GM10248 (cell line): ENCODE results near the gene GSG1L.

Experiments used
- CTCF ChIA-PET: fragments of 300-600 bp; sonication (Branson Sonifier 250); formaldehyde crosslinking; extraction: SDS; loops from one replicate; lab custom pipeline; 2021; ENCODE audit warnings: antibody characterized with exemption; lab: Yijun Ruan, JAX
- POLR2A ChIA-PET: fragments of 350-650 bp; sonication (Branson Sonifier 250); formaldehyde crosslinking; extraction: SDS; loops from one replicate; lab custom pipeline; 2020; ENCODE audit warnings: antibody characterized with exemption; lab: Yijun Ruan, JAX
- DNase-seq: peaks from one replicate; pipeline ENCODE4 v3.0.0; 2012; ENCODE audit errors: extremely low spot score
- TF ChIP-seq, protein P1 (sequence below): IDR thresholded peaks from 2 replicates; pipeline ENCODE4 v1.5.1; 2012; ENCODE audit warnings: mild to moderate bottlenecking, low read depth; ENCODE audit errors: extremely low read depth, missing control alignments, control extremely low read depth

GSG1L gene

DNA sequence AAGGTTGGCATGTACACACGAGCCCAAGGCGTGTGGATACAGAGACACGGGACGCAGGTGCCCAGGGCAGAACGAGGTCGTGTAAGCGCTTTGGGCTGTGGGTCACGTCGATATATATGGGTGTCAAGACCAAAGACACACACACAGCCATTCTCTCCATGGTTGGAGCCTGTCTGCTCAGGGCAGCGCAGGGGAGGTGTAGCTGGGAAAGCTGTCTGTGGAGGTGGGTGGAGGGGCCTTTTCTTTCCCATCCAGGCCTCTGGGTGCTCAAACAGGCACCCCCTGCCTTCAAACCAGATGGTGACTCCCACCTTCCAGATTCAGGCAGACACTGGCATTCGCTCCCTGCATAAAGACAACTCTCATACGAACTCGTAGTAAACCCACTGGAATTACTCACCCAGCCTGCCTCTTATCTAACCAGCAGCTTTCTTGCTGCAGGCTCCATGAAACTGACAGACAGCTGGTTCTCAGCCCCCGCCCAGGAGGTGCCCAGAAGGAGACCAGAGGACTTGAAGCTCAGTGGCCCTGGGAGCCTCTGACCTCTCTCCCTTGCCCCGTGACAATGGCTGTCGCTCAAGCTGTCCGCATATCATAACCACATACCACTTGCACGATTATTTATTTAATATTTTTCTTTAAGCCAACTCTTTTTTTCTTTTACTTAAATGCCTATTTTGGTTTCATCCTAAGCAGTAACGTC, 276.4 kb downstream of the GSG1L start:
- no peak for DNase-seq
- TF ChIP-seq, protein P1, sequence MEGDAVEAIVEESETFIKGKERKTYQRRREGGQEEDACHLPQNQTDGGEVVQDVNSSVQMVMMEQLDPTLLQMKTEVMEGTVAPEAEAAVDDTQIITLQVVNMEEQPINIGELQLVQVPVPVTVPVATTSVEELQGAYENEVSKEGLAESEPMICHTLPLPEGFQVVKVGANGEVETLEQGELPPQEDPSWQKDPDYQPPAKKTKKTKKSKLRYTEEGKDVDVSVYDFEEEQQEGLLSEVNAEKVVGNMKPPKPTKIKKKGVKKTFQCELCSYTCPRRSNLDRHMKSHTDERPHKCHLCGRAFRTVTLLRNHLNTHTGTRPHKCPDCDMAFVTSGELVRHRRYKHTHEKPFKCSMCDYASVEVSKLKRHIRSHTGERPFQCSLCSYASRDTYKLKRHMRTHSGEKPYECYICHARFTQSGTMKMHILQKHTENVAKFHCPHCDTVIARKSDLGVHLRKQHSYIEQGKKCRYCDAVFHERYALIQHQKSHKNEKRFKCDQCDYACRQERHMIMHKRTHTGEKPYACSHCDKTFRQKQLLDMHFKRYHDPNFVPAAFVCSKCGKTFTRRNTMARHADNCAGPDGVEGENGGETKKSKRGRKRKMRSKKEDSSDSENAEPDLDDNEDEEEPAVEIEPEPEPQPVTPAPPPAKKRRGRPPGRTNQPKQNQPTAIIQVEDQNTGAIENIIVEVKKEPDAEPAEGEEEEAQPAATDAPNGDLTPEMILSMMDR: no peak
- CTCF ChIA-PET: no interaction called here
- POLR2A ChIA-PET: no interaction called here

DNA sequence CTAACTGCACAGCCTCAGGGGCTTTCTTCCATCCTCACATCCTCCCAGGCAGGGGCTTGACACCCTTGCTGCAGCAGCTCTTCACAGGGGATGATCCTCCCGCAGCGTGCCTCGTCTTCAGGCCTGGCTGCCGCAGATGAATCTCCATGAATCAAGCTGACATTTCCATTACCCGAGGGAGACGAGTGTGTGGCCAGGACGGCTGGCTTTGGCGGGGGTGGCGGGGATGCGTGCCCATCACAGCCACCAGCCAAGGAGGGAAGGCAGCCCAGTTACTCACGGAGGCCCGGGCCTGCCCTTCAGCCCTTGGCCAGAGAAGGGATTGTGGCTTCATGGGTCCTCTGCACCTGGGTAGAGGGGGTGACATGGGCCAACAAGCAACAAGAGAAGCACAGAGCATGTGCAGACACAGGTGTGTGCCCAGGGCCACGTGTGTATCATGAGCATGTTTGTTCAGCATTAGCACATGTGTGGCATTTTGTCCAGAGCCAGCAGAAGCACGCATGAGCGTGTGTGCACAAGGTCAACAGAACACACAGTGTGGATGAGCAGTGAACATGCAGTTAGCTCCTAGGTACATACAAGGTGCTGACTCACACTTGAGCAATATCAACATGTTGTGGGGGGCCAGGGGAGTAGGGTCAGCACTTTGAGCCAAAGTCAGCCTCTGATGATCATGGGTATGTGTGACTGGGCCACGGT, 277.1 kb downstream of the GSG1L start:
- CTCF ChIA-PET: no interaction called here

DNA sequence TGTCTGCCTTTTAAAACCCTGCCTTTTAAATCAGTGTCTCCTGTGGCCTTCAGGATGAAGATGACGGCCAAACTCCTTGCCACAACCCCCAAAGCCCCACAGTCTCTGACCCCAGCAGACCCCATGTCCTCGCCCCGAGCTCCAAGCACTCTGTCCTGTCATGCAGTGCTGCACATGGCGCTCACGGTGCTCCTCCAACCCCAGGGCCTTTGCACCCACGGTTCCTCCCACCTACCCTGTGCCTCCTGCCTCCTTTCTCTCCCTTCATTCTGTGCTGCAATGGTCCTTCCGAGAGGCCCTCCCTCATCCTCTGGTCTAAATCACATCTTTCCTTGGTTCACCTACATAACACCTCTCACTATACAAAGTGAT, 278.2 kb downstream of the GSG1L start:
- CTCF ChIA-PET: no interaction called here
- POLR2A ChIA-PET: no interaction called here
- TF ChIP-seq, protein P1: no peak
- DNase-seq: no peak

More for the DNA sequence above, 277.1 kb downstream of the GSG1L start:
- no peak for DNase-seq
- TF ChIP-seq, protein P1: no peak
- POLR2A ChIA-PET: no interaction called here

DNA sequence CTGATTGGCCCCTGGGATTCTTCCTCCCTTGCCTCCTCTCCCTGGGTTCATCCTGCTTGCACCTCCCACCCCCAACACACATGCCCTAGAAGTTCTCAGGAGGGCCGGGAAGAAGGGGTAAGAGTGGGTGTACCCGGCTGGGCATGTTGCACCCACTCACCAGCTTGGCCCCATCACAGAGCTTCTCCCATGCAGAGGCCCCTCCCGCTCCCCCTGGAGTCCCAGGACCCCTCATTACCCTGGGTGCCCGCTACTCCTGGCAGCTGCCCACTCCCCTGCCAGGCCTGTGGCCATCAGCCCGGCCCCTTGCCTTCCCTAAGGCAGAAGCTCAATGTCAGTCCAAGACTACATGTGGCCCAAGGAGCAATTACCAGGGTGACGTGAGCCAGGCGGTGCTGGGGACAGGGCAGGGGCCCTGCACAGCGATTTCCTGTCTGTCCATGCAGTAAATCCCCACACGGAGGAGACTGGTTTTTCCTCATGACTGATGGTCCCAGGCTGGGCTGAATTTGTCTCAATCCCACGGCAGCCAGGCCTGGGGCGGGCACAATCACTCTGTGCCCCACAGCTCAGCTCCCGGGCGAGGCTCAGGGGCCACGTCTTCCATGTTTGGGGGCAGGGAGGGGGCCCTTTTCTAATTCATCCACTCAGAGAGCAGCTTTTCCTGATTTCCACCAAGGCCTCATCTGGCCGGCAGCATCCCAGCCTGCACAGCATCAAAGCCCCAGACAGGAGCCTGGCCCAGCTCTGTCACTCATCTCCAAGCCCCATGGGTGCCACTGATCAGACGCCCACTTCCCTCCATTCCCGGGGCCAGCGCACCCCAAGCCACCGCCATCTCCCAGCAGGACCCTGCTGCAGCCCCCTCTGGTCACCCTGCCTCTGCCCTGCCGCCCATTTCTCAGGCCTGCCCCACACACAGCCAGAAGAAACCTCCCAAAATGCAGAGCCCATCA, 278.9 kb downstream of the GSG1L start:
- ChIA-PET POLR2A (no interaction called here), CTCF (no interaction called here)
- TF ChIP-seq, protein P1: no peak
- DNase-seq: no peak

DNA sequence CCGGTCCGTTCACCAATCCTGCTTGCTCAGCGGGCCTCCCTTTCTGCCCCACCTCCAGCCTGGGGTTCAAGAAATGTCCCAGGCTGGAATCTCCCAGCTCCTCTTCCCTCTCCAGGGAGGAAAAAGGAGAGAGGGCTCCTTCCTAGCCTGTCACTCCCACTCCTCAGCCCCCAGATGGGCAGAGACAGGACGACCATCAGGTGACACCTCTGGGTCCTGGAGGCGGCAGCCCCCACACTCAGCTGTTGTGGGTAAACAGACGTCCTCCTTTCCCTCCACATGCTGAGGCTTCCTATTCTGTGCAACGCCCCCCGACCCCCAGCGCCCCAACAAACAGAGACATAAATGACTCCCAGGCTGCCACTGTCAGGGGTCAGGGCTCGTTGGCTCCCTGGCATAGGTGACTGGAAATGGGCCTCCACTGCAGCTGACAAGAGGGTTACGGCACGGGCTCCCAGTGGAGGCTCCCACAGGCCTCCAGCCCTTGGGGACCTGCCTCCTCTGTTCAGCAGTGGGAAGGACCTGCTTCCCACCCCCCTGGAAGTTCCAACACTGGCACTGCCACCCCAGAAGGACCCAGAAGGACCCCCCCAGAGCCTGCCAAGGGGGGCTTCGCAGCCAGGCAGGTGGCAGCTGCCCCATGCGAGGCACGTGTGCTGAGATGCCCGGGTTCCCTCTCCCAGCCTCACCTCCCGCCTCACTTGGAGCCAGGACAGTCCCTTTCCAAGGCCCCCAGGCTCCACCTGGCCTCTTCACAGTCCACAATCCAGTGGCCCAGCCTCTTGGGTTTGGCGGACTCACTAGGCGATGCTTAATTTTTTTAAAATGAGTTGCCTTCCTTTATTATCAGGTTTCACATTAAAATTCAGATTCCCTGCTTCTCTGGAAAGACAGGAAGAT, 281.3 kb downstream of the GSG1L start:
- CTCF ChIA-PET: no interaction called here
- DNase-seq: no peak
- POLR2A ChIA-PET: no interaction called here
- TF ChIP-seq, protein P1: no peak
